Fibroblast of the aortic adventitia (primary cell): ENCODE measurements around the gene INSYN2A. TPM values are rescaled to one million over a fixed set of nuclear protein-coding genes. Genes with fewer than 3 reads are reported as not detected.

Experiments
- DNase-seq: peaks from one replicate; pipeline ENCODE4 v3.0.0-alpha.2; 2010; ENCODE audit warnings: low read depth
- H3K4me3 ChIP-seq: 2 replicates; pipeline ENCODE4 v1.5.1; 2011; ENCODE audit warnings: low read depth, mild to moderate bottlenecking, control low read depth, low read length, moderate library complexity
- CTCF ChIP-seq: IDR thresholded peaks from 2 replicates; pipeline ENCODE4 v1.5.1; 2011; ENCODE audit warnings: mild to moderate bottlenecking, low read length, control low read depth, inconsistent platforms; ENCODE audit not compliant: insufficient read depth
- total RNA-seq: library from RNA; depleted of rRNA; stranded (reverse); fragments of >200 nt; gene quantifications from 2 replicates; pipeline ENCODE4 v1.2.3, GENCODE V29; 2012; ENCODE audit warnings: low replicate concordance

INSYN2A gene
- total RNA-seq, 1 donor = 0.27 TPM

- DNase-seq = no peak
- no peak overlapping the region for H3K4me3 ChIP-seq
- no peak for TF ChIP-seq CTCF
Observed at GRCh38 chr10:127215866-127216265, 19.5 kb upstream of the INSYN2A start.

GRCh38 chr10:127210936-127211466 is 14.6 kb upstream of the INSYN2A start:
- DNase-seq = no peak
- H3K4me3 ChIP-seq = no peak overlapping the region
- no peak for TF ChIP-seq CTCF

GRCh38 chr10:127207081-127207480 is 10.7 kb upstream of the INSYN2A start:
- no peak overlapping the region for H3K4me3 ChIP-seq
- TF ChIP-seq CTCF = no peak
- peak; percentile 29 for DNase-seq

GRCh38 chr10:127203067-127203466 is 6.7 kb upstream of the INSYN2A start:
- no peak for DNase-seq
- no peak for TF ChIP-seq CTCF
- no peak overlapping the region for H3K4me3 ChIP-seq

DNA sequence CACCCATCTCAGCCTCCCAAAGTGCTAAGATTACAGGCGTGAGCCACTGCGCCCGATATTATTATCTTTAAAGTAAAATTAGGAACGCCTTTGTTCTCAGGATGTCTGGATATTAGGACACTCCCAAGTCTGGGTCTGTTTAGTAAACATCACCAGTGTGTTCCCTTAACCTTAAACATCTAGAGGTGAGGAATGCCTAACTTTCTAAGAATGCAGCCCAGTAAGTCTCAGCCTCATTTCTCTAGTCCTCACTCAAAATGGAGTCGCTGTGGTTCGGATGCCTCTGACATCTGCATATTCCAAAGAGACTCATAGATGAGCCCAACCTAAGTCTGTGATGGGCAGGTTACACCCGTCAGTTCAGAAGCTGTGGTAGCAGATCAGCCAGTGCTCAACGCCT is 4.3 kb upstream of the INSYN2A start:
- no peak overlapping the region for H3K4me3 ChIP-seq
- no peak for TF ChIP-seq CTCF
- no peak for DNase-seq

- no peak for DNase-seq
- no peak for TF ChIP-seq CTCF
- no peak overlapping the region for H3K4me3 ChIP-seq
Observed at GRCh38 chr10:127198721-127199120, 2.3 kb upstream of the INSYN2A start.

- DNase-seq = no peak
- no peak overlapping the region for H3K4me3 ChIP-seq
- no peak for TF ChIP-seq CTCF
Observed at GRCh38 chr10:127198307-127198706, 1.9 kb upstream of the INSYN2A start.
